H9 (cell line): Measurements from ENCODE around the gene CKLF. TPM values are rescaled to one million over a fixed set of nuclear protein-coding genes. Genes with fewer than 3 reads are reported as not detected.
A peak's percentile ranks its signal among the peaks of the same experiment; 100 is the strongest.

Experiments used
- DNase-seq: peaks from one replicate; pipeline ENCODE4 v3.0.0-alpha.2; 2017
- H2AFZ ChIP-seq: one replicate; pipeline ENCODE4 v1.6.1; 2013; ENCODE audit warnings: mild to moderate bottlenecking, low read length, control low read depth, moderate library complexity
- H2AK5ac ChIP-seq: 2 replicates; pipeline ENCODE4 v1.6.1; 2013; ENCODE audit warnings: low read length, control low read depth, mixed read lengths; ENCODE audit not compliant: insufficient read length
- H2BK120ac ChIP-seq: one replicate; pipeline ENCODE4 v1.6.1; 2013; ENCODE audit warnings: low read depth, mild to moderate bottlenecking, low read length, control low read depth, inconsistent platforms; ENCODE audit not compliant: poor library complexity, severe bottlenecking
- H2BK12ac ChIP-seq: 2 replicates; pipeline ENCODE4 v1.6.1; 2013; ENCODE audit warnings: low read length, control low read depth, mixed read lengths, low read depth; ENCODE audit not compliant: insufficient read length
- H2BK15ac ChIP-seq: 2 replicates; pipeline ENCODE4 v1.6.1; 2013; ENCODE audit warnings: low read depth, low read length, control low read depth
- H2BK20ac ChIP-seq: one replicate; pipeline ENCODE4 v1.6.1; 2013; ENCODE audit warnings: low read depth, mild to moderate bottlenecking, low read length, control low read depth, inconsistent platforms; ENCODE audit not compliant: poor library complexity, severe bottlenecking
- H2BK5ac ChIP-seq: 2 replicates; pipeline ENCODE4 v1.6.1; 2013; ENCODE audit warnings: low read length, control low read depth, mixed read lengths; ENCODE audit not compliant: insufficient read length
- H3K14ac ChIP-seq: 2 replicates; pipeline ENCODE4 v1.6.1; 2013; ENCODE audit warnings: low read length, control low read depth; ENCODE audit not compliant: insufficient read depth
- H3K18ac ChIP-seq: 2 replicates; pipeline ENCODE4 v1.6.1; 2013; ENCODE audit warnings: low read depth, mild to moderate bottlenecking, mixed read lengths, low read length, control low read depth; ENCODE audit not compliant: insufficient read length
- H3K23ac ChIP-seq: 2 replicates; pipeline ENCODE4 v1.6.1; 2013; ENCODE audit warnings: low read length, control low read depth, mixed read lengths, low read depth; ENCODE audit not compliant: insufficient read length
- H3K23me2 ChIP-seq: 2 replicates; pipeline ENCODE4 v1.6.1; 2013; ENCODE audit warnings: low read depth, mild to moderate bottlenecking, mixed read lengths, low read length, control low read depth; ENCODE audit not compliant: insufficient read length, poor library complexity, severe bottlenecking
- H3K27ac ChIP-seq: 2 replicates; pipeline ENCODE4 v1.5.1; 2013; ENCODE audit warnings: low read length, control low read depth, mixed read lengths, low read depth; ENCODE audit not compliant: insufficient read length
- H3K27me3 ChIP-seq: 2 replicates; pipeline ENCODE4 v1.6.1; 2013; ENCODE audit warnings: low read length, control low read depth, inconsistent platforms; ENCODE audit not compliant: insufficient read depth
- H3K4ac ChIP-seq: 2 replicates; pipeline ENCODE4 v1.6.1; 2013; ENCODE audit warnings: low read depth, mild to moderate bottlenecking, control low read depth, inconsistent platforms, low read length, moderate library complexity
- H3K4me1 ChIP-seq: 2 replicates; pipeline ENCODE4 v1.6.1; 2013; ENCODE audit warnings: low read length, control low read depth, inconsistent platforms; ENCODE audit not compliant: insufficient read depth
- H3K4me2 ChIP-seq: 2 replicates; pipeline ENCODE4 v1.6.1; 2013; ENCODE audit warnings: low read length, control low read depth, mixed read lengths; ENCODE audit not compliant: insufficient read length, insufficient read depth
- H3K56ac ChIP-seq: 2 replicates; pipeline ENCODE4 v1.6.1; 2013; ENCODE audit warnings: low read depth, mild to moderate bottlenecking, mixed read lengths, low read length, control low read depth; ENCODE audit not compliant: insufficient read length
- H3K79me1 ChIP-seq: 2 replicates; pipeline ENCODE4 v1.6.1; 2013; ENCODE audit warnings: low read depth, mild to moderate bottlenecking, moderate library complexity, low read length, control low read depth, inconsistent platforms; ENCODE audit not compliant: insufficient read depth, poor library complexity, severe bottlenecking
- H3K79me2 ChIP-seq: 2 replicates; pipeline ENCODE4 v1.6.1; 2013; ENCODE audit warnings: low read length, control low read depth, inconsistent platforms; ENCODE audit not compliant: insufficient read depth
- H3K9ac ChIP-seq: 2 replicates; pipeline ENCODE4 v1.6.1; 2013; ENCODE audit warnings: low read length, control low read depth, mixed read lengths; ENCODE audit not compliant: insufficient read length; ENCODE audit errors: extremely low read depth
- H3K9me3 ChIP-seq: one replicate; pipeline ENCODE4 v1.6.1; 2013; ENCODE audit warnings: low read depth, low read length, inconsistent platforms; ENCODE audit not compliant: control insufficient read depth
- H3T11ph ChIP-seq: one replicate; pipeline ENCODE4 v1.6.1; 2013; ENCODE audit warnings: mild to moderate bottlenecking, low read length, control low read depth, inconsistent platforms
- H4K20me1 ChIP-seq: one replicate; pipeline ENCODE4 v1.6.1; 2013; ENCODE audit not compliant: control insufficient read depth, insufficient read length, insufficient read depth
- H4K5ac ChIP-seq: 2 replicates; pipeline ENCODE4 v1.6.1; 2013; ENCODE audit warnings: low read depth, mild to moderate bottlenecking, mixed read lengths, low read length, control low read depth; ENCODE audit not compliant: insufficient read length
- H4K8ac ChIP-seq: replicated peaks from 2 replicates; pipeline ENCODE4 v1.6.1; 2013; ENCODE audit warnings: low read length, control low read depth, mixed read lengths, low read depth; ENCODE audit not compliant: insufficient read length
- H4K91ac ChIP-seq: 2 replicates; pipeline ENCODE4 v1.6.1; 2013; ENCODE audit warnings: low read depth, mild to moderate bottlenecking, moderate library complexity, mixed read lengths, low read length, control low read depth; ENCODE audit not compliant: insufficient read length
- H3K27ac Mint-ChIP-seq, 3 experiments: 2 replicates in 2 of 3; 3 replicates in 1 of 3; pipeline ENCODE4 v1.8.0; 2020 to 2021; ENCODE audit warnings: mixed read lengths in 3 of 3, mild to moderate bottlenecking in 1 of 3, moderate library complexity in 1 of 3
- H3K27me3 Mint-ChIP-seq: 2 replicates; pipeline ENCODE4 v1.8.0; 2021; ENCODE audit warnings: low read depth, mild to moderate bottlenecking, moderate library complexity, mixed read lengths
- H3K36me3 Mint-ChIP-seq, 3 experiments: 2 replicates in 2 of 3; 3 replicates in 1 of 3; pipeline ENCODE4 v1.8.0; 2020 to 2021; ENCODE audit warnings: low read depth in 3 of 3, mixed read lengths in 3 of 3; ENCODE audit not compliant: insufficient read depth in 1 of 3
- H3K4me1 Mint-ChIP-seq, 2 experiments: 2 replicates each; pipeline ENCODE4 v1.8.0; 2020; ENCODE audit warnings: mixed read lengths in 2 of 2
- H3K4me3 Mint-ChIP-seq, 2 experiments: 2 replicates in 1 of 2; 3 replicates in 1 of 2; pipeline ENCODE4 v1.8.0; 2020 to 2021; ENCODE audit warnings: mild to moderate bottlenecking in 2 of 2, mixed read lengths in 2 of 2, moderate library complexity in 1 of 2
- H3K9me3 Mint-ChIP-seq, 2 experiments: 2 replicates in 1 of 2; 3 replicates in 1 of 2; pipeline ENCODE4 v1.8.0; 2020; ENCODE audit warnings: mild to moderate bottlenecking in 2 of 2, mixed read lengths in 2 of 2, moderate library complexity in 1 of 2
- CTCF ChIP-seq: fragments of 200-600 bp; sonication (generic); conservative IDR thresholded peaks from 3 replicates; pipeline ENCODE4 v1.8.0; 2021; ENCODE audit warnings: antibody characterized with exemption, mild to moderate bottlenecking
- WGBS: extraction: QIAGEN DNeasy Blood & Tissue Kit; methylation state at CpG from one replicate; pipeline ENCODE4 v1.1.7; 2013; ENCODE audit warnings: missing lambda C conversion rate, low lambda C conversion rate, mixed read lengths; ENCODE audit not compliant: insufficient read length; ENCODE audit errors: extremely low coverage; 5-methylcytosine and 5-hydroxymethylcytosine counted together
- total RNA-seq: library from RNA; stranded (reverse); gene quantifications from 2 replicates; pipeline ENCODE4 v1.2.1, GENCODE V29; 2021

Gene CKLF
- total RNA-seq, 1 experiment from 2014 or later, result 23.1 TPM

GRCh38 chr16:66516808-66517585 lies 35.4 kb upstream of the CKLF start:
- H3K4me1 Mint-ChIP-seq, result peaks cover 32 to 39% of the 10 kb centered on the region in 2 experiments

More at GRCh38 chr16:66516808-66517585, 35.4 kb upstream of the CKLF start:
- H3K27me3 Mint-ChIP-seq, result peaks cover 7% of the 10 kb centered on the region
- no peak overlapping the region for H2AK5ac ChIP-seq
- H4K5ac ChIP-seq, result no peak overlapping the region
- no peak overlapping the region for H3K56ac ChIP-seq
- H3K23ac ChIP-seq, result no peak overlapping the region
- DNase-seq, result peak; percentile 44
- H3K9ac ChIP-seq, result no peak overlapping the region
- no peak overlapping the region for H3K18ac ChIP-seq
- peaks cover 2 to 3% of the 10 kb centered on the region in 2 experiments; a peak in 2 of 5 replicates for H3K9me3 Mint-ChIP-seq
- H4K20me1 ChIP-seq, result no peaks in the 10 kb centered on the region
- no peak overlapping the region for H4K91ac ChIP-seq
- H3K4ac ChIP-seq, result no peak overlapping the region
- no peak overlapping the region for H3T11ph ChIP-seq
- no peak overlapping the region for H3K14ac ChIP-seq
- no peak for TF ChIP-seq CTCF
- peak overlapping the region in 2 of 3 experiments; percentile 71 to 87; a peak in 4 of 7 replicates for H3K27ac Mint-ChIP-seq
- no peaks in the 10 kb centered on the region for H3K23me2 ChIP-seq
- peaks cover 4% of the 10 kb centered on the region; the same call in 1 of the 2 replicates for H3K4me1 ChIP-seq
- no peaks in the 10 kb centered on the region for H3K79me1 ChIP-seq
- H3K27ac ChIP-seq, result no peak overlapping the region
- no peaks in the 10 kb centered on the region for H3K79me2 ChIP-seq
- H4K8ac ChIP-seq, result no peak overlapping the region
- H2AFZ ChIP-seq, result no peak overlapping the region
- no peak overlapping the region for H2BK120ac ChIP-seq
- H2BK20ac ChIP-seq, result no peak overlapping the region
- H2BK5ac ChIP-seq, result no peak overlapping the region
- no peaks in the 10 kb centered on the region for H3K9me3 ChIP-seq
- H3K36me3 Mint-ChIP-seq, result peaks cover 9 to 17% (median 12%) of the 10 kb centered on the region in 3 experiments; a peak in 6 of 7 replicates
- H3K4me2 ChIP-seq, result no peak overlapping the region
- no peak overlapping the region for H2BK15ac ChIP-seq
- WGBS, result no CpG with 5 or more reads among the region's 15 CpGs
- no peaks in the 10 kb centered on the region for H3K27me3 ChIP-seq
- no peak overlapping the region for H2BK12ac ChIP-seq
- H3K4me3 Mint-ChIP-seq, result no peak overlapping the region
